ENCODE measurements around the gene MMEL1.
"Not testable (repeated sequence)": the region's sequence is repeated elsewhere in the genome, so short reads cannot be mapped to it uniquely, and the experiment has no call there.

The MMEL1 gene

DNA sequence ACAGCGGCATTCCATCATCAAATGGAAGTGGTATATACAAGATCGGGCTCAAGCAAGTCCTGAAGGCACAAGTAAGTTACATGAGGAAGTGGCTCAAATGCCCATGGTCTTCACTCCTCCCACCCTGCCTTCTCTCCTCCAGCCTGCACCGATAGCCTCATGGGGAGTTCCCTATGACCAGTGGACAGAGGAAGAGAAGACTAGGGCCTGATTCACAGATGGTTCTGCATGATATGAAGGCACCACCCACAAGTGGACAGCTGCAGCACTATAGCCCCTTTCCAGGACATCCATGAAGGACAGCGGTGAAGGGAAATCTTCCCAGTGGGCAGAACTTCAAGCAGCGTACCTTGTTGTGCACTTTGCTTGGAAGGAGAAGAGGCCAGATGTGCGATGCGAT lies 7.1 kb downstream of the MMEL1 start:
- not testable (repeated sequence) for DNase-seq

DNA sequence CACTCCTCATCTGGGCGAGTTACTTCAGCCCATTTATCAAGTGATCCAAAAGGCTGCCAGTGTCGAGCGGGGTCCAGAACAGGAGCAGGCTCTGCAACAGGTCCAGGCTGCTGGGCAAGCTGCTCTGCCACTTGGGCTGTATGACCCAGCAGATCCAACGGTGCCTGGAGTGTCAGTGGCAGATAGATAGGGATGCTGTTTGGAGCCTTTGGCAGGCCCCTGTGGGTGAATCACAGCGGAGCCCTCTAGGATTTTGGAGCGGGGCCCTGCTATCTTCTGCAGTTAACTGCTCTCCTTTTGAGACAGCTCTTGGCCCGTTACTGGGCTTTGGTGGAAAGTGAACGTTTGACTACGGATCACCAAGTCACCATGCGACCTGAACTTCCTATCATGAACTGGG lies 7.5 kb downstream of the MMEL1 start:
- no peak for DNase-seq

DNA sequence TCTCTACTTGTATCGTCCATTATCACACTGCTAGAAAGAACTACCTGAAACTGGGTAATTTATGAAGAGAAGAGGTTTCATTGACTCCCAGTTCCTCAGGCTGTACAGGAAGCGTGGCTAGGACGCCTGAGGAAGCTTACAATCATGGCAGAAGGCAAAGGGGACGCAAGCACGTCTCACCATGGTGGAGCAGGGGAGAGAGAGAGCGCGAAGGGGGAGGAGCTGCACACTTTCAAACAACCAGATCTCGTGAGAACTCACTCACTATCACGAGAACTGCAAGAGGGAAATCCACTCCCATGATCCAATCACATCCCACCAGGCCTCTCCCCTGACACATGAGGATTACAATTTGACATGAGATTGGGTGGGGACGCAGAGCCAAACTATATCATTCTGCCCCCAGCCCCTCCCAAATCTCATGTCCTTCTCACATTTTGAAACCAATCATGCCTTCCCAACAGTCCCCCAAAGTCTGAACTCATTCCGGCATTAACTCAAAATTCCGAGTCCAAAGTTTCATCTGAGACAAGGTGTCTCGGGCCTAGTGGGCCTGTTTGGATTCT lies 8.0 kb downstream of the MMEL1 start:
- DNase-seq, result no peak

DNA sequence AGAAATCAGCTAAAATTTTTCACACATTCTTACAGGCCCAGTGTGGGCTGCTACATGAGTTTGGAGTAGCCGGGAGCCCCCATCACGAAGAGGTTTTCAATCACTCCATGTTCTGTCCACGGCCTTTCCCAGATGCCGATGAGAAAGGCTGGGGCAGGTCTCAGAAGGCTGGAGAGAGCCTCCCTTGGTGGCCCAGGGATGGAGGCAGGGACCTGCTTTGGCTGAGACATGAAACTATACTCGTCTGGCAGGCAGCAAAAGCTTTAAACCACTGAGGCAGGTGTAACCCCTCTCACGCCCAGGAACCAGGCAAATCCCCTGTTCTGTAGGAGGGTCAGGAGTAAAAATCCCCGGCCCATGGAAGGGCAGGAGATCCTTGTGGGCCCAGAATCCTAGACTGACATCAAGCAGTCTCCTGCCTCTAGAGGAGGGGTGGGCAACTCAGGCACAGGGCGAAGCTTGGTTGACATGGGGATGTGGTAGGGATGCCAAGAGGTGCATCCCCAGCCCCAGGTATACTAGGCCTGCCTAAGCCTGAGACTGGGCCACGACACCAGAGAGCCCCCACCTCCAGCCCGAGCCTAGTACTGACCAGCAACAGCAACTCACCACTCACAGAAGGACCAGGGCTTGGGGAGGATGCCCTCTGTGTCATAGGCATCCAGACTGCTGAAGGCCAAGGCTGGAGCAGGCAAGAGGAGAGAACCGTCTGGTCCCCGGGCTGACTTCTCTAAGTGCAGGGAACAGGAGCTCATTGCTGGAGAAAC lies 9.1 kb downstream of the MMEL1 start:
- no peak for DNase-seq

DNA sequence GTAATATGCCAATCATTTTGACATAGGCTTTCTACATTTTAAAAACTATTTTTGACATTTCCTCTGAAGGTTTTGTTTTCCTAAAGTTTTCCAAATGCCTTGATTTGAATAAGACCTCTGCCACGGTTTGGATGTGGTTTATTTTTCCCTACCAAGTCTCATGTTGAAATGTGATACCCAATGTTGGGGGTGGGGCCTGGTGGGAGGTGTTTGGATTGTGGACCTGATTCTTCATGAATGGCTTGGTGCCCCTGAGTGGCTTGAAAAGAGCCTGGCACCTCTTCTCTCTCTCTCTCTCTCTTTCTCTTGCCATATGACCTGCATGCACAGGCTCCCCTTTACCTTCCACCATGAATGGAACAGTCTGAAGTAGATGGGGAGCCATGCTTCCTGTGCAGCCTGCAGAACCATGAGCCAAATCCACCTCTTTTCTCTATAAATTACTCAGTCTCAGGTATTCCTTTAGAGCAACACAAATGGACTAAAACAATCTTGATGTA lies 14.8 kb downstream of the MMEL1 start:
- no peak for DNase-seq

DNA sequence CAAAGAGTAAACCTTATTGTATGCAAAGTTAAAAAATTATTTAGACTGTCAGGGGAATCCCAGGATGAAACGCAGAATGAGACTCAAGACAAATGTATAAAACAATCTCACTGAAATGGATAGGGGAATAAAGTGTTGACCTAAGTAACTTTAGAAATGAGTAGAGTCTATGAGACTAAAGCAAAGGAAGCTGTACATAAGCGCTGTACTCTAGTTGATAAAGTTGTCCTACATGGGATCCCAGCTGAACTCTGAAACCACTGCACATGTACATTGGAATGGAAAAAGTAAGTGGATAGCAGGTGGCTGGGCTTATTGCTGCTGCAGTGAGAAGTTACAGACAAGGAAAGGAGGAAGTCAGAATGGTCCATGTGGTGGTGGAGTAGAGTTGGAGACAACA lies 18.7 kb downstream of the MMEL1 start:
- no peak for DNase-seq

DNA sequence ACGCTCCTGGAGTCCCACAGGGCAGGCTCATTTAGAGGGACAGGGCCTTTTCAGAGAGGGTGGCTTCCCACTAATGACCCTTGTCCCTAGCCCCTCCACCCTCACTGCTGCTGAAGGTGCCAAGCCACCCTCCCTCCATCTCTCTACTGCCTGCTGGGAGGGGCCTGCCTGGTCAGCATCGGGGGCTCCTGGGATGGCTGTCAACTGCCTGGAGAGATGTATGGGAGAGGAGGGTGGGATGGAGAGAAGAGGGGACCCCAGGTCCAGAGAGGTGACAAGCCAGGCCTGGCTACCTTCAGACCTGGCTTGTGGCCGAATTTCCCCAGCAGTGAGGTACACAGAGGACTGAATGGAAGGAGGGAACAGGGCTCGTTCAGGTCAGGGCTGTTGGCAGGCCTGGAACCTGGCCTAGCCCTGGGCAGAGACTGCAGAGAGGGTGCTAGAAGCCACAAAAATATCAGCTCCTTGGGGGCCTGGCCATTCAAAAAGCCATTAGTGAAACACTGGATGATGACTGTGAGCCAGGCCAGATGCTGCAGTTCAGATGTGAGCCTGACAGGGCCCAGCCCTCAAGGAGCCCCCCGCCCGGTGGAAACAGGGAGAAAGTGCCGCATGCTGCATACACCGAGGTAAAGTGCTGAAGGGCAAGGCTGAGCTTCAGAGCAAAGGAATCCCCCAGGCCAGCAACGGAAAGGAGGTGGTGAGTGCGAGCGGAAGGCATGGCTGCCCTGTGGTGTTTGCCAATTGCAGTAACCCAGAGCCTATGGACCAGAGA lies 20.0 kb downstream of the MMEL1 start:
- no peak for DNase-seq

DNA sequence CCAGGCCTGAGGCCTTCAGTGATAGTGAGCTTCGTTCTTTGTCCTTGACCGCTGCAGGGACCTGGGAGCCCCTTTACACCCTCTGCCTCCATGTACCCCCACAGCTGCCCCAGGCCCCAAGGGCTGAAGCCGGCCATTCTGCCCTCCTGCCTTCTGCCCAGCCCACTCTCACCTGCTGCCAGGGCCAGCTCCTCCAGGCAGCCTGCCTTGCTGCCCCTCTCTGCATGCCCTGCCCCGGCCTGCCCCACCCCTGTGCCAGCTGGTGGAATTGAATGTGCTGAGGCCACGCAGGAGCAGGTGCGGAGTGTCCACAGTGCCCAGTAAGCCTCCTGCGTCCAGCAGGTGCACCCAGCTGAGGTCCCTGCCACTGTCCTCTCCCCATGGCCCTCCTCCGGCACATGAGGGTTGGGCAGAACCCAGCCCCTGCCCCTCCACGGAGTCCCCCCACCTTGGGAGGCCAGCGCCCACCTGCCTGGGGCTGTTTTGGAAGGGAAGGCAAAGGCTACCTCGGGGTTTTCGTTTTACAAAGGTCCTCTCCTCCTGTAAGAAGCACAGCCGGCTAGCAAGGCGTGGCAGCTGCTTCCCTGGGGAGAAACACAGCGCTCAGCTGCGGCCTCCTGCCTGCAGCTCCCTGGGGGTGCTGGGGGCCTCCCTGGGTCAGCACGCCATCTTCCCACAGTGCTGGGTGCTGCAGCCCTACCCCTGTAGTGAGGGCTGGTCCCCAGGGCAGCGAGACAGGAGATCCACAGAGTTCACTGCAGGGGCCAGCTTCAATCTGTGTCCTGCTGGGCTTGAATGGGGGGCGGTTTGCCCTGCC lies 21.0 kb downstream of the MMEL1 start:
- DNase-seq, result no peak

DNA sequence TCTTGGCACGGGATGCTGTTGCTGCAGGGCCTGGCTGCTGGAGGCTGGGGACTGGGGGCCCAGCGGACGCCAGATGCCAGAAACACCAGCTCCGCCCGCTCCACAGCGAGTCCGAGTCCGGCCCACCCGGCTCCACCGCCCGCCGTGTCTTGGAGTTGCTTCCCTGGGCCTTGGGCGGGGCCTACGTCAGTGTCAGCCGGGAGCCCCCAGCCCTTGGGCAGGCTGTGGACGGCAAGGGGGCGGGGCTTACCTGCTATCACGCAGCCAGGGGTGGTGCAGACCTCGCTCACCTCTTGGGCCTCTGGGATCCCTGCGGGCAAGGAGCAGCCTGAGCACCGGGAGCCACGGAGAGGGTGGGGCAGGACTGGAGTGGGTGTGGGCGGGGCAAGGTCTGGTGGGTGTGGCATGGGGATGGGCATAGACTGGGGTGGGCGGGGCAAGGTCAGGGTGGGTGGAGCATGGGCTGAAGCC lies 21.8 kb downstream of the MMEL1 start:
- no peak for DNase-seq

DNA sequence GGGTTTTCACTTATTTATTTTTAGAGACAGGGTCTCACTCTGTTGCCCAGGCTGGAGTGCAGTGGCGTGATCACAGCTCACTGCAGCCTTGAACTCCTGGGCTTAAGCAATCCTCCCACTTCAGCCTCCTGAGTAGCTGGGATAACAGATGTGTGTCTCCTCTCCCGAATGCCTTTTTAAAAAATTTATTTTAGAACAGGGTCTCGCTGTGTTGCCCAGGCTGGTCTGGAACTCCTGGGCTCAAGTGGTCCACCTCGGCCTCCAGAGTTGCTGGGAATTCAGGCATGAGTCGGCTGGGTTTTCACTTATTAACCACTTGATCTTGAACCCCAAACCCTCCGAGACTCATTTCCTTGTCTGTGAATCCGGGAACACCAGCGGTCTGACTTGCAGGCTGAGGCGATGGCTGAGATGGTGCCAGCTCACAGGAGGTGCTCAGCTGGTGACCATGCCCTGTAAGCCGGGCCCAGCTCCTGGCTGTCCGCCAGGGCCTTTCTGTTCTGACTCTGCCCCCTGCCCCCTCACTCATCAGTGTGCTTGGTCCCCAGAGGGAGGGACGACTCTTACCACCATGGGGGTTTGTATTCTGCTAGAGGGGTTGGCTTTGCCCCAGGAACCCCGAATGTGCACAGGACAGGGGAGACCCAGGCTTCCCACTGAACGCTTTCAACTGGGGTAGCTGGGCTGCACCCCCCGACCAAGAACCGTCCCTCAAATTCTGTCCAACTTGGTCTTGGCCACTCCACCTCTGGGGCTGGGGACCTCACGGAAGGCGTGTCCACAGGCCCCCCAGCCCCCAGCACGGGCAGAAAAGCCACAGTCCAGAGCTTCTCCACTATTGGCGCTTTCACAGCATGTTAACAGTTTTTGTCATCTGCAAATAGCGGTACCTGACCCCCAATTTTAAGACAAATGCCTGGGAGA lies 22.5 kb downstream of the MMEL1 start:
- DNase-seq, result no peak

DNA sequence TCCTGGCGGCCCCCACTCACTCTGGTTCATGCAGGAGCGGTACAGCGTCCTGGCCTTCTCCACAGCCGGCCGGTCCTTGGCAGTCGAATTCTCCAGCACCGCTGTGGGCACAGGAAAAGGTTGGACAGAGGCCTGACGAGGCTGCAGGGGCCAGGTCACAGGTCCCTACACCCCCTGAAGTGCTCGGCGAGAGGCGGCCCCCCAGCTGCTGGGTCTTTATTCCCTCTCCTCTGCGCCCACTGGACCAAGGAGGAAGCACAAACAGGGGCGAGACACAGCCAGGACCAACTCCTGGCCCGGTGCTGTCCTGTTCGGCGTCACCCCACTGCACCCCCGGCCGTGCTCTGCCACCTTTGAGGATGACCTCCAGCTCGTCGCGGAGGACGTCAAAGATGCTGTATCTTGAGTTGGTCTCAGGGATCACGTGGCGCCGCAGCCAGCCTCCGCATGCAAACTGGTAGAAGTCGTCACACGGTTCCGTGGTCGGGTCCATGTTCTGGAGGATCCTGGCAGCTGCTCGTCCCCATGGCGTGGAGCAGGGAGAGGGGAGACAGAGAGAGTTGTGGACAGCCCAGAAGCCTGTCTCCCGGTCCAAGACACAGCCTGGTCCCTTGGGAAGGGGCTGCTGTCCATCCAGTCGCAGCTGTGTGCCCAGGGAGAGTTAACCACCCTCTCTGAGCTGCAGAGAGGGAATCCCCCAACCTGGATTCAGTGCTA lies 23.3 kb downstream of the MMEL1 start:
- DNase-seq, result no peak

DNA sequence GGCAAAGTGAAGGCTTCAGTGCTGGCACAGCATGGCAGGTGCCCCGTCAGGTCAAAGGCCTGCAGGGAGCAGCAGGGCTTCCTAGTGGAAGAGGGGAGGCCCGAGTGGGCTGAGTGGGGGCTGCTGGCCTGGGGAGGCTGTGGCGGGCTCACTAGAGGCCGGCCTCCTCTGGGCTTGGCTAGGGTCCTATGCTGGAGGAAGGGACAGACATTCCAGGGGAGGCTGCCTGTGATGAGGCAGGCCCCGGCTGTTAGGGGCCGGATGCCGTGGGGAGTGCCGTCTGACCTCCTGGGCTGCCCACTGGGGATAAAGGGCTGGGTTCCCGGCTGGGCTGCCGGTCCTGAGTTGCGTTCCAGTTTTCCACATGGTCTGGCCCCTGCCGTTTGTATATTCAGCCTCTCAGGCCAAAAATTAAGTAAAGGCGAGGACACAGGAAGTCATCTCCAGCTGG lies 25.1 kb downstream of the MMEL1 start:
- DNase-seq, result no peak

DNA sequence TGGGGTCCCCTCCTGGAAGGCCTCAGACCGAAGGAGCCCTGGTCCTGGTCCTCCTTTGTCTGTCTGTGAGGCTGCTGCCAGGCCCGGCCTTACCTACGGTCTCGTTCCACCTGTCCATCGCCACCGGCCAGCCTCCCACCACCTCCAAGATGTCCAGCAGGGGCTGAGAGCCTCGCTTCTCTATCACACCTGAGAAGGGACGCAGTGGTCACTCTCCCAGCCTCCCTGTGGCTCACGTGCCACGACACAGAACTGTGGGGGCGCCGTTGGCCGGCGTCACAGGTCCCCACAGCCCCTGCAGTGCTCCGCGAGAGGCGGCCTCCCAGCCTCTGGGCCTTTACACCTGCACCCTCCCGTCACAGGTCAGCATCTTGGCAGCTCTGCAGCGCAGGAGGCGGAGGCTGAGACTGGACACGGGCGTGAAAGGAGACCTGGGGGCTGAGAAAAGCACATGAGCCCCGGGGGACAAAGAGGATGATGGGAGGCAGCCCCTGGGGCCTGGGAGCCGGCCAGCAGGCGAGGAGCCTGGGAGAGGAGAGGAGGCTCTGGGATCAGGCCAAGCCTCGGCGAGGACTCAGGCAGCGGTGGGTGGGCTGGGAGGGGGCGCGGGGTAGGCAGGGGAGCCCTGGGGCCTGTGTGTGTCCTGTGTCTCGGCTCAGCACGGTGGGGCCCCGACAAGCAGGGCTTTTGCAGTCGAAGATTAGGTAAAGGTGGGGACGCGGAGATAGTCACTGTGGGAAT lies 25.8 kb downstream of the MMEL1 start:
- DNase-seq, result no peak

DNA sequence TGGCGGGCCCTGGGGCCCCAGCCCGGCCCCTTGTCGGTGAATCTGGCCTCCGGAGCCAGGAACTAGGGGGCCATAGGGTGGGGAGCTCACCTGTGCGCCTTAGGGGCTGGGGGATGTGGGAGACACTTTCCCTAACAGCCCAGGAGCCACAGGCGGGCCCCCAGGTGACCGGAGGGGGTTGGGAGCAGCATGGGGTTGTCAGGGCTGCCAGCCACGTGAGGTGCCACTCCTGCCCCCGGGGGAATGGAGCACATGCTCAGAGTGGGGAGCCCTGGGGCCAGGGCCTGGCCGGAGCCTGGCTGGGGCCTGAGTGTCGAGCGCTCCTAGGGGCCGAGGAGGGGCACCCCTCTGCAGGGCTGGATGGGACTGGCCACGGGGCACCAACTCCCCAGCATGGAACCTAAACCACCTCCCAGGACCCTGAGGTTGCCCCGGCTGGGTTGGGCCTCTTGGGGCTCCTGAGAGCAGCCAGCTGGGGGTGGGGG lies 26.4 kb downstream of the MMEL1 start:
- DNase-seq, result no peak

DNA sequence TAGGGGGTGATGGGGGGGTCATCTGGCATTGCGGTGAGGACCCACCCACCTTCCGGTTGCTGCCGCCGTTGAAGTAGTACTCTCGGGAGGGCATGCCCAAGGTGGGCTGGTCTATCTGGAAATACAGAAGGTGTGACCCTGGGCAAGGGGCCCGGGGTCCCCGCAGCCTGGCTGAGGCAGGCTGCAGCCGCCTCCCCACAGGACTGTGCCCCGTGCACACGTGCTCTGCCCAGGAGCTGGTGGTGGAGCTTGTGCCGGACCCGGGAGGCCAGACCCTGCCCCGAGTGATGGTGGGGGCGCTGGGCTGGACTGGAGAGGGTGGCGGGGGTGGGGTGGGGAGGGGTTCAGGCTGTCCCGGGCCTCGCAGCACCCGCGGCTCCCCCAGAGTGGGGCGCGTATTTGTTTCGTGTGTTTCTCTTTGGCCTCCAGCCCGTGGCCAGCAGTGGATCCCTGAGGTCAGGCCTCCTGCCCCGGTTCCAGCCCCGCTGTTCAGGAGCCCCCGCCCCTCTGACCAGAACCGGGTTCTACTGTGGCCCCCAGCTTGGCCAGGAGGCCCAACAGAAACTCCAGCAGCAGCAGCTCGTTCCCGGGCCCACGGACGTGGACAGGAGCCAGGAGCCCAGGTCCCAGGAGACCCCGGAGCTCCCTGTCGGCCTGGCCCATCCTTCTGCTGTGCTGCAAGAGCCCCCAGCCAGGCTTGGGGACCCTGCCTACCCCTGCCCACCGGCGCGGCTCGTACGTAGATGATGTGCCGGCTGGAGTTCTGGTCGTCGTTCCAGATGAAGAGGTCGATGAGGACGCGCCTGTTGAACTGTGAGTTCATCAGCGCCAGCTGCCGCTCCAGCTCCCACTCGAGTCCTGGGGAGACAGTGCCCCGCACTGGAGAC lies 27.1 kb downstream of the MMEL1 start:
- DNase-seq, result no peak

DNA sequence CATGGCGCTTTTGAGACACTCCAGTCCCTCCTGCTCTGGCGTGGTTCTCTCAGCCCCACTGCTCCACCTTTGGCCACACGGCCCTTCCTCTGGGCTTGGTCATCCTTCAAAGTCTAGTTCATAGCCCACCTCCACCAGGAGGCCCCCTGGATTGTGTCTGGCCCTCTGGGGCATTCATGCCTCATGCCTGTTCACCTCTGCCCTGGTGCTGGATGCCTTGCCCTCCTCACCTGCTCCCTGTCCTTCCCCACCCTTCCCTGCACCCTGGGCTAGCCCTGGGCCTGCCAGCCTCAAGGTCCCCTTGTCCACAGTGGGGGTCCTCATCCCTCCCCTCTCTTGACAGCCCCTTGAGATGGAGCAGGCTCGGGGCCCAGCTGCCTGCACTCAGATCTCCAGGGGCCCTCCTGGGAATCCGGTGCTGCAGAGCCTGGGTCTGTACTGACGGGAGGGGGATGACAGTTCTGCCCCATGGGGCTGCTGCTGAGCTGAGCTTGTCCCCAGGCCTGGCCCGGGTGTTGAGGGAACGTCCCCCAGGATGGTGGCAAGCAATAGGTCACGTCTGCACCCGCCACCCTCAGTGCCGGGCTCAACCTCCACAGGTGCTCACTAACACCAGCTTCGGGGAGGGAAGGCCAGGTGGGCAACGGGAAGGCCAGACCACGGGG lies 27.8 kb downstream of the MMEL1 start:
- no peak for DNase-seq

DNA sequence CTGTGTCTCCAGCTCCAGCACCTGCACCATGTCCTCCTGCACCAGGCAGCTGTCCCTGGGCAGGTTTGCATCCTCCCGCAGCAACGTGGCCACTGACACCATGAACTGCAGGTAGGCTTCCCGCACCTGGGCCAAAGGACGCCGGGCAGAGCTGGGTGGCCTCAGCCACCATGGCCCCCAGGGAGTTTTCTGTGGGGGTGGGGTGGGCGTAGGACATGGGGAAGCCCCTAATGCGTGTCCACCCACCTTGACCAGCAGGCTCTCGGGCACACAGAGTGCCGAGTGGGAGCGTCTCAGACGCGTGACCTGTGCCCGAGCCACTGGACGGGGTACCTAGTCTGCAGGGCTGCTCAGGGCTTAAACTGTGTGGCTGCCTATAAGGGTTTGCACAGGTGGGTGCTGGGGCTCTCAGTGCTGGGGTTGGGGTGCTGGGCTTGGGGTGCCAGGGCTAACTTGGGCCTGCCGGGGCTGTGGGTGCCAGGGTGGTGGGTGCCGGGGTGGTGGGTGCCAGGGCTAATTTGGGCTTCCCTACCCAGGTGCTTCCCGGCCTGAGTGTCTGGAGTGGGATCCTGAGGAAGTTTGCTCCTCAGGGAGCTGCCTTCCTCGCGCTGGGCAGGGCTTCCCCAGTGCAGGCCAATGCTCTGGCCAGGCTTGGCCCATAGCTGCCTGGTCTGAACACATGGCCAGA lies 28.5 kb downstream of the MMEL1 start:
- no peak for DNase-seq
